Upper lobe of left lung (tissue), 6 donors: Measurements from ENCODE around the gene SRC. TPM values are rescaled to one million over a fixed set of nuclear protein-coding genes. Genes with fewer than 3 reads are reported as not detected.

ENCODE experiments used
- ATAC-seq, 2 donors: fragments of 200-7000 bp; cut with Tn5 transposase; one replicate each; pipeline ENCODE4 v1.9.1; 2022; ENCODE audit warnings: mild to moderate bottlenecking in 2 of 2, moderate library complexity in 2 of 2; ENCODE audit not compliant: low FRiP score in 2 of 2
- DNase-seq, 2 donors: peaks; one replicate each; pipeline ENCODE4 v3.0.0-alpha.2; 2019 to 2020
- H3K27ac ChIP-seq, 4 donors: fragments of 200-600 bp; sonication (generic); one replicate each; pipeline ENCODE4 v1.5.1; 2016 to 2019
- H3K27me3 ChIP-seq, 4 donors: fragments of 200-600 bp; sonication (generic); one replicate each; pipeline ENCODE4 v1.5.1; 2017 to 2019
- H3K36me3 ChIP-seq, 4 donors: fragments of 200-600 bp; sonication (generic); one replicate each; pipeline ENCODE4 v1.5.1; 2016 to 2019
- H3K4me1 ChIP-seq, 4 donors: fragments of 200-600 bp; sonication (generic); one replicate each; pipeline ENCODE4 v1.5.1; 2018 to 2019
- H3K4me3 ChIP-seq, 4 donors: fragments of 200-600 bp; sonication (generic); one replicate each; pipeline ENCODE4 v1.5.1; 2017 to 2019; ENCODE audit warnings: mild to moderate bottlenecking in 2 of 4, moderate library complexity in 1 of 4
- H3K9me3 ChIP-seq, 4 donors: fragments of 200-600 bp; sonication (generic); one replicate each; pipeline ENCODE4 v1.5.1; 2018 to 2019
- EP300 ChIP-seq, 4 donors: sonication (generic); formaldehyde crosslinking; IDR thresholded peaks; one replicate each; pipeline ENCODE4 v1.5.1; 2017; ENCODE audit warnings: antibody characterized with exemption in 4 of 4, control low read depth in 2 of 4
- POLR2A ChIP-seq, 4 donors: fragments of 450-650 bp; IDR thresholded peaks; one replicate each; pipeline ENCODE4 v1.5.1; 2016 to 2017; ENCODE audit warnings: antibody characterized with exemption in 4 of 4, mild to moderate bottlenecking in 2 of 4
- POLR2AphosphoS5 ChIP-seq, 2 donors: sonication (generic); formaldehyde crosslinking; IDR thresholded peaks; one replicate each; pipeline ENCODE4 v1.5.1; 2017; ENCODE audit warnings: antibody characterized with exemption in 2 of 2
- WGBS, 2 donors: methylation state at CpG; one replicate each; pipeline ENCODE4 v1.1.5; 2017 to 2018; 5-methylcytosine and 5-hydroxymethylcytosine counted together
- total RNA-seq, 6 donors: library from RNA; depleted of rRNA in 4 of 6; stranded (reverse); fragments of >200 nt in 4 of 6; gene quantifications; one replicate each; pipeline versions ENCODE4 v1.1.0 to v1.2.1, GENCODE V29; 2016 to 2021
- TF ChIP-seq, protein P1 (sequence below), 6 experiments: fragments of 450-650 bp in 4 of 6; fragments of 200-600 bp in 2 of 6; sonication (generic) in 2 of 6; IDR thresholded peaks; one replicate each; pipeline ENCODE4 v1.5.1; 2016 to 2019; ENCODE audit warnings: antibody characterized with exemption in 6 of 6
- donor health status: DM: no; HTN: no; CAD: no; lungs with moderate emphysema.
- donor health status: DM: no; HTN: yes; CAD: no; lungs with severe emphysema.

Gene SRC
- total RNA-seq, 6 donors from 2014 or later = 31.1 to 115 (median 66.8) TPM

DNA sequence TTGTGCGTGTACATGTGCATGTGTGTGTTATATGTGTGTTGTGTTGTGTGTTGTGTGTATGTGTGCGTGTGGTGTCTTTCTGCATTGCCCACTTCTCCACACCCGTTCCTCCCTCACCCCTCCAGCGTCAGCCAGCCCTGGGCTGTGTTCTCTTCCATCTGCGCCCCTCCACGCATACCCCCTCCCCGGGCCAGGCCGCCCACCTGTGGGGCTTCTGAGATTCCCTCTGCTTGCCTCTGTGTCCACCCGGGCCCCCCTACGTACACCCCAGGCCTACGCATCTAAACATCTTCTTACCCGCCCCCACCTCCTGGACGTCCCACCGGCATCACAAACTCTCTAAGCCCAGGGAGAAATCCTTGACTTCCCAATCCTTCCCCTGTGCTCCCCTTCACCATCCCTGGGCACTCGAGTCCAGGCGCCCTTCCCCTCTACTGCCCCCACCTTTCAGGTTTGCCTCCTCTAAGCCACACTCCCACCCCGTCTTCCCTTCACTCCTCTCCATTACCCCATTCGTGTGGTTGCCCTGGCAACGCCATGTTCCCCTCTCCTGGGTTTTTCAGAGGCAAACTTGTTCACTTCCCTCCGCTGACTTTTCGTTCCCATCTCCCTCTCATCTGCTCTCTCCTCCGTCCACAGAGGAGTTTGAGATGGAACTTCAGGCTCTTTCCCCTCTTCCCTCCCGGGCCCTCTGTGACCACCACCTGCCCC lies 93.4 kb downstream of the SRC start:
- TF ChIP-seq POLR2A (IDR thresholded peaks at IDR 0.05) (no peak), EP300 (IDR thresholded peaks at IDR 0.05) (no peak), POLR2AphosphoS5 (IDR thresholded peaks at IDR 0.05) (no peak)
- TF ChIP-seq, protein P1, sequence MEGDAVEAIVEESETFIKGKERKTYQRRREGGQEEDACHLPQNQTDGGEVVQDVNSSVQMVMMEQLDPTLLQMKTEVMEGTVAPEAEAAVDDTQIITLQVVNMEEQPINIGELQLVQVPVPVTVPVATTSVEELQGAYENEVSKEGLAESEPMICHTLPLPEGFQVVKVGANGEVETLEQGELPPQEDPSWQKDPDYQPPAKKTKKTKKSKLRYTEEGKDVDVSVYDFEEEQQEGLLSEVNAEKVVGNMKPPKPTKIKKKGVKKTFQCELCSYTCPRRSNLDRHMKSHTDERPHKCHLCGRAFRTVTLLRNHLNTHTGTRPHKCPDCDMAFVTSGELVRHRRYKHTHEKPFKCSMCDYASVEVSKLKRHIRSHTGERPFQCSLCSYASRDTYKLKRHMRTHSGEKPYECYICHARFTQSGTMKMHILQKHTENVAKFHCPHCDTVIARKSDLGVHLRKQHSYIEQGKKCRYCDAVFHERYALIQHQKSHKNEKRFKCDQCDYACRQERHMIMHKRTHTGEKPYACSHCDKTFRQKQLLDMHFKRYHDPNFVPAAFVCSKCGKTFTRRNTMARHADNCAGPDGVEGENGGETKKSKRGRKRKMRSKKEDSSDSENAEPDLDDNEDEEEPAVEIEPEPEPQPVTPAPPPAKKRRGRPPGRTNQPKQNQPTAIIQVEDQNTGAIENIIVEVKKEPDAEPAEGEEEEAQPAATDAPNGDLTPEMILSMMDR (IDR thresholded peaks at IDR 0.05) = no peak
- H3K36me3 ChIP-seq = no peaks in the 10 kb centered on the region
- H3K9me3 ChIP-seq = no peaks in the 10 kb centered on the region
- 70 to 71% methylated on average over 23 of the region's 23 CpGs for WGBS, 2 donors
- no peak overlapping the region for H3K4me3 ChIP-seq
- ATAC-seq (no peak), DNase-seq (peak in 1 of 2 donors; percentile 33)
- no peak overlapping the region for H3K27ac ChIP-seq
- no peaks in the 10 kb centered on the region for H3K27me3 ChIP-seq
- H3K4me1 ChIP-seq = no peaks in the 10 kb centered on the region

DNA sequence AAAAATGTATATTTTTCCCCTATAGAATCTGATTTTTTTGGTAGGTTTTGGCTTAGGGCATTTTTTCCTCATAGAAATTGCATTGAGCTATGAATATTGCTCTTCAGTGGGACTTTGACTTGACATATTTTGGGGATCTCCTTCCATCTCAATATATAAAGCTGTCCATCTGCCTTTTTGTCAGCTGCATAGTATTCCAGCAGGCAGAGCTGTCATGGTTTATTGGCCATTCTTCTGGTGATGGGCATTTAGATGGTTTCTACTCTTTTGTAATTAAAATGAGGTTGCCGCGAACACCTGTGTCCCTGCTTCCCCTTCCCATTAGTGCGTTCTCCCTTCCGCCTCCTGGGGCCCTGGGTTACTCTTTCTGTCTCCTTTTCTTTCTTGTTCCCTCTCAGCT lies 95.1 kb downstream of the SRC start:
- Histone ChIP-seq H3K4me1 (no peaks in the 10 kb centered on the region), H3K9me3 (no peaks in the 10 kb centered on the region), H3K27me3 (no peaks in the 10 kb centered on the region), H3K27ac (no peak overlapping the region), H3K4me3 (no peak overlapping the region), H3K36me3 (no peaks in the 10 kb centered on the region)
- ATAC-seq = no peak
- DNase-seq = no peak
- 93 to 94% methylated on average over 4 of the region's 4 CpGs for WGBS, 2 donors
- TF ChIP-seq POLR2A (IDR thresholded peaks at IDR 0.05) (no peak), EP300 (IDR thresholded peaks at IDR 0.05) (no peak), POLR2AphosphoS5 (IDR thresholded peaks at IDR 0.05) (no peak)
- TF ChIP-seq, protein P1 (IDR thresholded peaks at IDR 0.05) = no peak

DNA sequence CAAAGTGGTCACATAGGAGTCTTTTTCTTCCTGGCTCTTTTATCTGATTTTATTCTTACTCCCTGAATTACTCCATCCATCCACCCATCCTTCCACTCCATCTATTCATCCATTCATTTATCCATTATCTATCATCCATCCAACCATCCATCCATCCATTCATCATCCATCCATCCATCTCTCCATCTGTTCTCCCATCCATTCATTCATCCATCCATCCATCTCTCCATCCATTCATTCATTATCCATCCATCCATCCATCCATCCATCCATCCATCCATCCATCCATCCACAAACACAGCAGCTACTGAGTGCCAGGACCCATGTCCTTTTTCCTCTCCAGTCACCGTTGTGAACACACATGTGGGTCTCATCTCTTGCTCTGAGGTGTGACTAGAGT lies 96.6 kb downstream of the SRC start:
- H3K36me3 ChIP-seq = no peaks in the 10 kb centered on the region
- no peak overlapping the region for H3K27ac ChIP-seq
- no peak overlapping the region for H3K4me3 ChIP-seq
- H3K9me3 ChIP-seq = no peaks in the 10 kb centered on the region
- no peak for ATAC-seq
- WGBS, 2 donors = 79 to 82% methylated on average over 1 of the region's 1 CpG
- no peaks in the 10 kb centered on the region for H3K27me3 ChIP-seq
- TF ChIP-seq POLR2AphosphoS5 (IDR thresholded peaks at IDR 0.05) (no peak), POLR2A (IDR thresholded peaks at IDR 0.05) (no peak), EP300 (IDR thresholded peaks at IDR 0.05) (no peak)
- TF ChIP-seq, protein P1 (IDR thresholded peaks at IDR 0.05) = no peak
- no peaks in the 10 kb centered on the region for H3K4me1 ChIP-seq
- DNase-seq = no peak

DNA sequence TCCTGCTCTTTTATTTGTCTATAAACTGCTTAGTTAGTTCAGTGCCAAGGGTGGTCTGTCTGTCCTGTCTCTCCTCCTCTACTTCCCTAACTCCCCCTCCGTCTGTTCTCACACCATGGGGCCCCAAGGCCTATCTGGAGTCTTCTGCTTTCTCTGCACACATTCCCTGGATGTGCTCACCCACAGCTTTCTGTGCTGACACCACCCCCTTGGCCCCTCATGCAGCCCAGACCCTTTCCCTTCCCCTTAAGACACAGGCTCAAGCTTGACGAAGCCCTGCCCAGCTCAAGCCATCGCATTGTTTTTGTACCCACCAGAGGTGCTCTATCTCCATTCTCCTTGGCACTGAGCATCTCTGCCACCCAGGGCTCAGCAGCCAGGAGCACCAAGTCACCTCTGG lies 97.0 kb downstream of the SRC start:
- DNase-seq (no peak), ATAC-seq (no peak)
- 73 to 89% methylated on average over 3 of the region's 3 CpGs for WGBS, 2 donors
- no peaks in the 10 kb centered on the region for H3K27me3 ChIP-seq
- H3K4me3 ChIP-seq = no peak overlapping the region
- no peaks in the 10 kb centered on the region for H3K9me3 ChIP-seq
- no peaks in the 10 kb centered on the region for H3K36me3 ChIP-seq
- no peak for TF ChIP-seq POLR2A (IDR thresholded peaks at IDR 0.05)
- TF ChIP-seq EP300 (IDR thresholded peaks at IDR 0.05) = no peak
- TF ChIP-seq POLR2AphosphoS5 (IDR thresholded peaks at IDR 0.05) = no peak
- TF ChIP-seq, protein P1 (IDR thresholded peaks at IDR 0.05) = no peak
- no peak overlapping the region for H3K27ac ChIP-seq
- no peaks in the 10 kb centered on the region for H3K4me1 ChIP-seq

DNA sequence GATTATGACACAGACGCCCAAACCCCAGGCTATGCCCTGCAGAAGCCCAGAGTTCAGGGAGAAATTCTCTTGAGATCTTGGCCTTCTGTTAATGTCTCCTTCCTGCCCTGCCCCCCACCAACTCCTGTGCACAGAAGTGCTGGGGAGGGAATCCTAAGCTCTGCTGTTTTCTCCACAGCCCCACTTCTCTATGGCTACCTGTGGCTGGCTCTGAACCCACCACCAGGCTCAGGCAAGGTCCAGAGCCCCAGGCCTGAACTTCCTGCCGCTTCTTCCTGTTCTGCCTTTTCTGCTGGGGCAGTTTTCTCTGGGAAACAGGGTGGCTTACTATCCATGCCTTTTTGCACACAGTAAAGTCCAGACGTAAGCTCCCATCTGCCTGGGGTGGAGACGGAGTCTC lies 97.7 kb downstream of the SRC start:
- no peaks in the 10 kb centered on the region for H3K4me1 ChIP-seq
- no peak for TF ChIP-seq POLR2AphosphoS5 (IDR thresholded peaks at IDR 0.05)
- TF ChIP-seq EP300 (IDR thresholded peaks at IDR 0.05) = no peak
- TF ChIP-seq, protein P1 (IDR thresholded peaks at IDR 0.05) = no peak
- H3K27me3 ChIP-seq = no peaks in the 10 kb centered on the region
- WGBS, 2 donors = 85 to 96% methylated on average over 3 to 4 of the region's 4 CpGs
- H3K4me3 ChIP-seq = no peak overlapping the region
- no peak overlapping the region for H3K27ac ChIP-seq
- ATAC-seq = no peak
- DNase-seq = no peak
- H3K9me3 ChIP-seq = no peaks in the 10 kb centered on the region
- H3K36me3 ChIP-seq = no peaks in the 10 kb centered on the region
